ENCODE results near the gene MAB21L3. TPM values are rescaled to one million over a fixed set of nuclear protein-coding genes. Genes with fewer than 3 reads are reported as not detected.

MAB21L3 gene
- total and polyA plus RNA-seq, 2 of the 13 experiments (the other 11 are each of a cell fraction or from before 2014, with no cell fraction given), result 0.55 to 4.1 TPM

DNA sequence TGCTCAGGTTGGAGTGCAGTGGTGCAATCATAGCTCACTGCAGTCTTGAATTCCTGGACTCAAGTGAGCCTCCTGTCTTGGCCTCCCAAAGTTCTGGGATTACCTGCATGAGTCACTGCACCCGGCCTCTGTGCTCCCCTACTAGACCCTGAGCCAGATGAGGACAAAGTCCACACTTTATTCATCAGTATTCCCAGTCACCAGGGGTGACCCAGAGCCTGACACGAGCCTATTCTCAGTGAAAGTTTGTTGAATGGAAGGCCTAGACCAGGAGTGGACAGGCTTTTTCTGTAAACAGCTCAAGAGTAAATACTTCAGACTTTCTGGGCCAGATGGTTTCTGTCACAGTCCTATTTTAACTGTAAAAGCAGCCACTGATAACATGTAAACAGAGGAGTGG, 68.2 kb downstream of the MAB21L3 start (continued):
- TF ChIP-seq SRSF4 (IDR thresholded peaks at IDR 0.05; ENCODE audit: low read depth, low read length, poor library complexity, severe bottlenecking) (no peak), FUBP1 (CRISPR knock-in tag; IDR thresholded peaks at IDR 0.05; ENCODE audit: borderline replicate concordance) (no peak), KDM6A (CRISPR knock-in tag; IDR thresholded peaks at IDR 0.05; ENCODE audit: low read depth) (peak; percentile 70; the same call in 1 of the 2 replicates), FLYWCH1 (CRISPR knock-in tag; IDR thresholded peaks at IDR 0.05) (no peak), ZNF234 (CRISPR knock-in tag; conservative IDR thresholded peaks at IDR 0.05) (no peak), BRCA1 (CRISPR knock-in tag; IDR thresholded peaks at IDR 0.05) (0 out of 2 replicates have a peak, but pooled peaks have one; percentile 49), ZNF136 (CRISPR knock-in tag; IDR thresholded peaks at IDR 0.05; ENCODE audit: low read depth) (no peak), HHEX (CRISPR knock-in tag; IDR thresholded peaks at IDR 0.05) (no peak), ZNF569 (CRISPR knock-in tag; IDR thresholded peaks at IDR 0.05; ENCODE audit: borderline replicate concordance) (no peak), ATF5 (CRISPR knock-in tag; IDR thresholded peaks at IDR 0.05; ENCODE audit: low read depth) (no peak), REL (CRISPR knock-in tag; conservative IDR thresholded peaks at IDR 0.05) (no peak), BORCS8-MEF2B (CRISPR knock-in tag; IDR thresholded peaks at IDR 0.05) (no peak), ZFP91 (CRISPR knock-in tag; IDR thresholded peaks at IDR 0.05; ENCODE audit: borderline replicate concordance) (0 out of 2 replicates have a peak, but pooled peaks have one; percentile 38)
- TF ChIP-seq, protein P1, sequence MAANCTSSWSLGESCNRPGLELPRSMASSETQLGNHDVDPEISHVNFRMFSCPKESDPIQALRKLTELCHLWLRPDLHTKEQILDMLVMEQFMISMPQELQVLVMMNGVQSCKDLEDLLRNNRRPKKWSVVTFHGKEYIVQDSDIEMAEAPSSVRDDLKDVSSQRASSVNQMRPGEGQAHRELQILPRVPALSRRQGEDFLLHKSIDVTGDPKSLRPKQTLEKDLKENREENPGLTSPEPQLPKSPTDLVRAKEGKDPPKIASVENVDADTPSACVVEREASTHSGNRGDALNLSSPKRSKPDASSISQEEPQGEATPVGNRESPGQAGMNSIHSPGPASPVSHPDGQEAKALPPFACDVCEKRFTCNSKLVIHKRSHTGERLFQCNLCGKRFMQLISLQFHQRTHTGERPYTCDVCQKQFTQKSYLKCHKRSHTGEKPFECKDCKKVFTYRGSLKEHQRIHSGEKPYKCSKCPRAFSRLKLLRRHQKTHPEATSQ (CRISPR knock-in tag; IDR thresholded peaks at IDR 0.05; ENCODE audit: borderline replicate concordance), result peak; percentile 62; the same call in 1 of the 2 replicates
- TF ChIP-seq, protein P2, sequence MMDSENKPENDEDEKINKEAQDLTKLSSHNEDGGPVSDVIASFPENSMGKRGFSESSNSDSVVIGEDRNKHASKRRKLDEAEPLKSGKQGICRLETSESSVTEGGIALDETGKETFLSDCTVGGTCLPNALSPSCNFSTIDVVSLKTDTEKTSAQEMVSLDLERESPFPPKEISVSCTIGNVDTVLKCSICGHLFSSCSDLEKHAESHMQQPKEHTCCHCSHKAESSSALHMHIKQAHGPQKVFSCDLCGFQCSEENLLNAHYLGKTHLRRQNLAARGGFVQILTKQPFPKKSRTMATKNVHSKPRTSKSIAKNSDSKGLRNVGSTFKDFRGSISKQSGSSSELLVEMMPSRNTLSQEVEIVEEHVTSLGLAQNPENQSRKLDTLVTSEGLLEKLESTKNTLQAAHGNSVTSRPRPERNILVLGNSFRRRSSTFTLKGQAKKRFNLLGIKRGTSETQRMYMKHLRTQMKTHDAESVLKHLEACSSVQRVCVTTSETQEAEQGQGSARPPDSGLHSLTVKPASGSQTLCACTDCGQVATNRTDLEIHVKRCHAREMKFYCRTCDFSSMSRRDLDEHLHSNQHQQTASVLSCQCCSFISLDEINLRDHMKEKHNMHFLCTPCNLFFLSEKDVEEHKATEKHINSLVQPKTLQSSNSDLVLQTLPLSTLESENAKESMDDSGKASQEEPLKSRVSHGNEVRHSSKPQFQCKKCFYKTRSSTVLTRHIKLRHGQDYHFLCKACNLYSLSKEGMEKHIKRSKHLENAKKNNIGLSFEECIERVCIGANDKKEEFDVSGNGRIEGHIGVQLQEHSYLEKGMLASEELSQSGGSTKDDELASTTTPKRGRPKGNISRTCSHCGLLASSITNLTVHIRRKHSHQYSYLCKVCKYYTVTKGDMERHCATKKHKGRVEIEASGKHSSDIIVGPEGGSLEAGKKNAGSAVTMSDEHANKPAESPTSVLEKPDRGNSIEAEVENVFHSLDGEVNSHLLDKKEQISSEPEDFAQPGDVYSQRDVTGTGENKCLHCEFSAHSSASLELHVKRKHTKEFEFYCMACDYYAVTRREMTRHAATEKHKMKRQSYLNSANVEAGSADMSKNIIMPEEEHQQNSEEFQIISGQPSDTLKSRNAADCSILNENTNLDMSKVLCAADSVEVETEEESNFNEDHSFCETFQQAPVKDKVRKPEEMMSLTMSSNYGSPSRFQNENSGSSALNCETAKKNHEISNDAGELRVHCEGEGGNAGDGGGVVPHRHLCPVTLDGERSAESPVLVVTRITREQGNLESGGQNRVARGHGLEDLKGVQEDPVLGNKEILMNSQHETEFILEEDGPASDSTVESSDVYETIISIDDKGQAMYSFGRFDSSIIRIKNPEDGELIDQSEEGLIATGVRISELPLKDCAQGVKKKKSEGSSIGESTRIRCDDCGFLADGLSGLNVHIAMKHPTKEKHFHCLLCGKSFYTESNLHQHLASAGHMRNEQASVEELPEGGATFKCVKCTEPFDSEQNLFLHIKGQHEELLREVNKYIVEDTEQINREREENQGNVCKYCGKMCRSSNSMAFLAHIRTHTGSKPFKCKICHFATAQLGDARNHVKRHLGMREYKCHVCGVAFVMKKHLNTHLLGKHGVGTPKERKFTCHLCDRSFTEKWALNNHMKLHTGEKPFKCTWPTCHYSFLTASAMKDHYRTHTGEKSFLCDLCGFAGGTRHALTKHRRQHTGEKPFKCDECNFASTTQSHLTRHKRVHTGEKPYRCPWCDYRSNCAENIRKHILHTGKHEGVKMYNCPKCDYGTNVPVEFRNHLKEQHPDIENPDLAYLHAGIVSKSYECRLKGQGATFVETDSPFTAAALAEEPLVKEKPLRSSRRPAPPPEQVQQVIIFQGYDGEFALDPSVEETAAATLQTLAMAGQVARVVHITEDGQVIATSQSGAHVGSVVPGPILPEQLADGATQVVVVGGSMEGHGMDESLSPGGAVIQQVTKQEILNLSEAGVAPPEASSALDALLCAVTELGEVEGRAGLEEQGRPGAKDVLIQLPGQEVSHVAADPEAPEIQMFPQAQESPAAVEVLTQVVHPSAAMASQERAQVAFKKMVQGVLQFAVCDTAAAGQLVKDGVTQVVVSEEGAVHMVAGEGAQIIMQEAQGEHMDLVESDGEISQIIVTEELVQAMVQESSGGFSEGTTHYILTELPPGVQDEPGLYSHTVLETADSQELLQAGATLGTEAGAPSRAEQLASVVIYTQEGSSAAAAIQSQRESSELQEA (CRISPR knock-in tag; IDR thresholded peaks at IDR 0.05; ENCODE audit: not compliant biosample characterization), result no peak
